ENCODE measurements around the gene BFSP2. TPM values are rescaled to one million over a fixed set of nuclear protein-coding genes. Genes with fewer than 3 reads are reported as not detected.

BFSP2 gene
- total RNA-seq, 1 donor from 2014 or later = not detected

DNA sequence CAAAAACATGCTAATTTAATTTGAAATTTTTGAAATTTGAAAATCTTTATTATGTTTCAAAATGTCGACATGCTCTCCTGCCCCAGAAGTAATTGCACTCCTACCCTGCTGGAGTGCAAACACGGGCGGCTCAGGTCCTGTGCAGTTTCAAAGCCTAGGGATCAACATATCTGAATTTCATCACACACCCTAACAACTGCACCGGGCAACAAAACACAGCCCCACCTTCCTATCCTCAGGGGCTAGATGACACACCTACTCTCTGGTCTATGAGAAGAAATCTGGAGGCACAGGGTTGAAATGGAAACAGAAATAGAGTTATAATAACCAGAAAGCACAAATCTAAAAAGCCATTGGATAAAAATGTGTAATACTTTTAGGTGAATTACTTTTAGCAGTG is 61.4 kb downstream of the BFSP2 start:
- no peaks in the 10 kb centered on the region for H3K36me3 ChIP-seq (ENCODE audit: control insufficient read depth, insufficient read depth, low read length)
- no peak for TF ChIP-seq CTCF (IDR thresholded peaks at IDR 0.05; ENCODE audit: insufficient read depth, low read length, poor library complexity, severe bottlenecking)
- no peak overlapping the region for H3K4me3 ChIP-seq (ENCODE audit: low read depth, low read length)
- no peaks in the 10 kb centered on the region for H3K27me3 ChIP-seq (ENCODE audit: control insufficient read depth, insufficient read depth, low read length)
- no peak for DNase-seq (ENCODE audit: low read depth)

GRCh38 chr3:133463347-133463860 is 63.5 kb downstream of the BFSP2 start:
- TF ChIP-seq CTCF (IDR thresholded peaks at IDR 0.05; ENCODE audit: insufficient read depth, low read length, poor library complexity, severe bottlenecking) = no peak
- DNase-seq (ENCODE audit: low read depth) = no peak
- Histone ChIP-seq H3K4me3 (ENCODE audit: low read depth, low read length) (no peak overlapping the region), H3K36me3 (ENCODE audit: control insufficient read depth, insufficient read depth, low read length) (no peaks in the 10 kb centered on the region), H3K27me3 (ENCODE audit: control insufficient read depth, insufficient read depth, low read length) (no peaks in the 10 kb centered on the region)

DNA sequence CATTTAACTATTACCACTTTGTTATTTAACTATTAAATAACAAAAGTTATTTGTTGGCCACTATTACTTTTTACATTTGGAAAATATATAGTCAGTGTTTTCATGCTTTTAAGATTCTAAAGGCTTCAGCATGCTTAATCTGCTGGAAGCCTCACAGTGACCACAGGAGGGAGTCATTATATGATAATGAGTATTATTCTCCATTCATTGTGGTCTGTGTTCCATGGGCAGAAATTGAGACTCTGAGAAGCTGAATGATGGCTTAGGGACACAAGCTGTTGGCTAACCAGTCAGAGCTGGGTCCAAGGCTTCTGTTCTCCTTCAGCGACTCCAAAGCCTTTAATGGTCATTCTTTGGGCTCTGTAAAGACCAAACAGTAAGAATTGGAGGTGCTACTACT is 64.7 kb downstream of the BFSP2 start:
- no peak overlapping the region for H3K4me3 ChIP-seq (ENCODE audit: low read depth, low read length)
- H3K36me3 ChIP-seq (ENCODE audit: control insufficient read depth, insufficient read depth, low read length) = no peaks in the 10 kb centered on the region
- TF ChIP-seq CTCF (IDR thresholded peaks at IDR 0.05; ENCODE audit: insufficient read depth, low read length, poor library complexity, severe bottlenecking) = peak; percentile 35
- H3K27me3 ChIP-seq (ENCODE audit: control insufficient read depth, insufficient read depth, low read length) = no peaks in the 10 kb centered on the region
- DNase-seq (ENCODE audit: low read depth) = no peak

DNA sequence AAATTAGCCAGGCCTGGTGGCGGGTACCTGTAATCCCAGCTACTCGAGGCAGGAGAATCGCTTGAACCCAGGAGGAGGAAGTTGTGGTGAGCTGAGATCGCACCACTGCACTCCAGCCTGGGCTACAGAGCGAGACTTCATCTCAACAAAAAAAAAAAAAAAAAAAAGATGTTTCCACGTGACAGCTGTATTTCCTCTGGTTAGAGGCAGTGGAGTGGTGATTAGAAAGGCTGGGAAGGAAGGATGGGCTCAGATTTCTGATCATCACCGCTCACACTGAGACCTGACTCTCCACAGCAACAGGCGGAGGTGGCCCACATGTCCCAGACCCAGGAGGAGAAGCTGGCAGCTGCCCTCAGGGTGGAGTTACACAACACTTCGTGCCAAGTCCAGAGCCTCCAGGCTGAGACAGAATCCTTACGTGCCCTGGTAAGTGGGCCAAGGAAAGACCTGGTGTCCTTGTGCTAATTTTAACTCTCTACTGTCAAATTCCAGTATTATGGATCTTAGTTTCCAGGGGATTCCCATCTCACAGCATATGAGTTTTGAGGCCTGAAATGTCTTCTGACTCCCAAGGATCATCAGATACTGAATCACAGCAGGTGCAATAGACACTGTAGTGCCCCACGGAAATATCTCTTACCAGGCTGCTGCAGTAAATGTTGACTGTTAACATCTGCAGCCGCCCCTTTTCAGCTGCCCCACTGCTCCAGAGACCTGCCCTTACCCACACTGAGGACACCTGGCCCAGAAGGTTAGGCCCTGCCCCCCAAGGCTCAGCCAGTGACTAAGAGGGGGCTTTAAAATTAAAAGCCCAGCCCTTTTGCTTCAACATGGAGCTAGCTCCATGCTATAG is 66.9 kb downstream of the BFSP2 start:
- TF ChIP-seq CTCF (IDR thresholded peaks at IDR 0.05; ENCODE audit: insufficient read depth, low read length, poor library complexity, severe bottlenecking) = no peak
- DNase-seq (ENCODE audit: low read depth) = no peak
- Histone ChIP-seq H3K27me3 (ENCODE audit: control insufficient read depth, insufficient read depth, low read length) (no peaks in the 10 kb centered on the region), H3K4me3 (ENCODE audit: low read depth, low read length) (no peak overlapping the region), H3K36me3 (ENCODE audit: control insufficient read depth, insufficient read depth, low read length) (no peaks in the 10 kb centered on the region)

- no peak overlapping the region for H3K4me3 ChIP-seq (ENCODE audit: low read depth, low read length)
- no peak for TF ChIP-seq CTCF (IDR thresholded peaks at IDR 0.05; ENCODE audit: insufficient read depth, low read length, poor library complexity, severe bottlenecking)
- H3K36me3 ChIP-seq (ENCODE audit: control insufficient read depth, insufficient read depth, low read length) = no peaks in the 10 kb centered on the region
- no peak for DNase-seq (ENCODE audit: low read depth)
- no peaks in the 10 kb centered on the region for H3K27me3 ChIP-seq (ENCODE audit: control insufficient read depth, insufficient read depth, low read length)
Measured at GRCh38 chr3:133467780-133468179, 67.9 kb downstream of the BFSP2 start.
